Measurements from ENCODE around the gene PCCA. TPM values are rescaled to one million over a fixed set of nuclear protein-coding genes. Genes with fewer than 3 reads are reported as not detected.

PCCA gene
- total RNA-seq (2022; extraction: Qiagen RNA extraction; ENCODE audit: low read depth): 5.7 to 10.2 TPM (median 8.8 TPM) in 5 replicates

GRCh38 chr13:100088644-100089464 lies at the start of gene PCCA:
PCCA (plus strand) TSS chr13:100089093; CDS start chr13:100089121, 28 bp downstream.

Other genes starting within 250 kb of the PCCA start
- gene ZIC5, start 117.3 kb upstream of the PCCA start, total RNA-seq (2022; extraction: Qiagen RNA extraction; ENCODE audit: low read depth): 2.4 to 3.8 TPM (median 2.6 TPM) in 5 replicates
- 7.2 to 8.5 TPM (median 7.9 TPM) in 5 replicates for gene ZIC2, start 107.3 kb upstream of the PCCA start, total RNA-seq (2022; extraction: Qiagen RNA extraction; ENCODE audit: low read depth)

Measured in A549 treated with ZK216348 at 1 μM for 4 hours (cell line).